BJ (cell line): ENCODE results near the gene AP1M1. TPM values are rescaled to one million over a fixed set of nuclear protein-coding genes. Genes with fewer than 3 reads are reported as not detected.

Experiments
- CTCF ChIA-PET: fragments of 350-600 bp; formaldehyde crosslinking; extraction: SDS; loops from one replicate; lab custom pipeline; 2021; ENCODE audit warnings: antibody characterized with exemption, inconsistent platforms; lab: Yijun Ruan, JAX
- POLR2A ChIA-PET: fragments of 300-600 bp; sonication (Branson Sonifier 250); formaldehyde crosslinking; extraction: SDS; loops from one replicate; lab custom pipeline; 2021; ENCODE audit warnings: antibody characterized with exemption; lab: Charles Lee
- DNase-seq: peaks from one replicate; pipeline ENCODE4 v3.0.0-alpha.2; 2011; ENCODE audit warnings: low read depth
- H3K27me3 ChIP-seq: 2 replicates; pipeline ENCODE4 v1.6.0; 2011; ENCODE audit warnings: low read length; ENCODE audit not compliant: control insufficient read depth, insufficient read depth
- H3K36me3 ChIP-seq: 2 replicates; pipeline ENCODE4 v1.5.1; 2011; ENCODE audit warnings: low read length; ENCODE audit not compliant: control insufficient read depth, insufficient read depth
- H3K4me3 ChIP-seq: 2 replicates; pipeline ENCODE4 v1.5.1; 2011; ENCODE audit warnings: low read depth, mild to moderate bottlenecking, control low read depth, low read length
- polyA plus RNA-seq: library from polyadenylated mRNA; depleted of rRNA; stranded (reverse); fragments of >200 nt; gene quantifications from 2 replicates; pipeline ENCODE4 v1.2.3, GENCODE V29; 2011
- TF ChIP-seq, protein P1 (sequence below): IDR thresholded peaks from 2 replicates; pipeline ENCODE4 v1.5.1; 2011; ENCODE audit warnings: low read depth, mild to moderate bottlenecking, control low read depth, inconsistent platforms, low read length, moderate library complexity; ENCODE audit not compliant: insufficient read depth

Gene AP1M1
- polyA plus RNA-seq, 1 experiment = 72.1 TPM

DNA sequence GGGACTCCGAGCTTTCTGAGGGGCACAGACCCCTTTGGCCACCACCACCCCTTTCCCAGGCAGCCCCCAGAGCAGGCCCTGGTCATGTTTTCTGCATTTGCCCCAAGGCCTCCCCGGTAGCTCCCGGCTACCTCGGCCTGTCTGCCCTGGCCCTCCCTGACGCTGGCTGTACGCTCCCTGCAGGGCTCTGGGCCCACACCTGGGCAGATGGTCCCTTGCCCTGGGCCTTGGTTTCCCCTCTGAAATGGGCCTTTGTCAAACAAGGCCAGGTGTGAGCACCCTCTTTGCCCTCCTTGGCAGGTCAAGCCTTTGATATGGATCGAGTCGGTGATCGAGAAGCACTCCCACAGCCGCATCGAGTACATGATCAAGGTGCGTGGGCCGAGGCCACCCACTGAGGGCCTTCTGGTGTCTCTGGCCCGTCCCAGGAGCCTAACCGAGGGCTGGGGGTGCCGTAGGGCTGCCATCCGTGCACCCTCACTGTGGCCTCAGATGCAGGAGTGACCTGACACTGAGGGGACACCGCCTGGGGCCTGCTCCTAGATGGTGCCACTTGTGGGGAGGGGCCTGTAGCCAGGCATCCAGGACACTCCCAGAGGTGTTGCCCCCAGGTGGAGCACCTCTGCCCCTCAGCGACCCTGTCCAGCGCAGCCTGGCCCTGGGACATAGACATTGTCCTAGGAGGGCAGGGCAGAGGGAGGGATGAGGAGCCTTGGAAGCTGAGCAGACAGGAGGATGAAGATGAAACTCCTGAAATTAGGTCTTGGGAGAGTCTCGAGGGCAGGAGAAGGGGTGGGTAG lies 30.3 kb downstream of the AP1M1 start:
- no peak overlapping the region for H3K4me3 ChIP-seq
- no peak for DNase-seq
- TF ChIP-seq, protein P1, sequence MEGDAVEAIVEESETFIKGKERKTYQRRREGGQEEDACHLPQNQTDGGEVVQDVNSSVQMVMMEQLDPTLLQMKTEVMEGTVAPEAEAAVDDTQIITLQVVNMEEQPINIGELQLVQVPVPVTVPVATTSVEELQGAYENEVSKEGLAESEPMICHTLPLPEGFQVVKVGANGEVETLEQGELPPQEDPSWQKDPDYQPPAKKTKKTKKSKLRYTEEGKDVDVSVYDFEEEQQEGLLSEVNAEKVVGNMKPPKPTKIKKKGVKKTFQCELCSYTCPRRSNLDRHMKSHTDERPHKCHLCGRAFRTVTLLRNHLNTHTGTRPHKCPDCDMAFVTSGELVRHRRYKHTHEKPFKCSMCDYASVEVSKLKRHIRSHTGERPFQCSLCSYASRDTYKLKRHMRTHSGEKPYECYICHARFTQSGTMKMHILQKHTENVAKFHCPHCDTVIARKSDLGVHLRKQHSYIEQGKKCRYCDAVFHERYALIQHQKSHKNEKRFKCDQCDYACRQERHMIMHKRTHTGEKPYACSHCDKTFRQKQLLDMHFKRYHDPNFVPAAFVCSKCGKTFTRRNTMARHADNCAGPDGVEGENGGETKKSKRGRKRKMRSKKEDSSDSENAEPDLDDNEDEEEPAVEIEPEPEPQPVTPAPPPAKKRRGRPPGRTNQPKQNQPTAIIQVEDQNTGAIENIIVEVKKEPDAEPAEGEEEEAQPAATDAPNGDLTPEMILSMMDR = no peak
- no peaks in the 10 kb centered on the region for H3K27me3 ChIP-seq
- ChIA-PET CTCF (interaction anchor here (2.3 kb wide), 1 partner anchor 19 kb away, joined by 5 read pairs; no protein-coding TSS in a partner anchor), POLR2A (no interaction called here)
- peaks cover 51% of the 10 kb centered on the region for H3K36me3 ChIP-seq

DNA sequence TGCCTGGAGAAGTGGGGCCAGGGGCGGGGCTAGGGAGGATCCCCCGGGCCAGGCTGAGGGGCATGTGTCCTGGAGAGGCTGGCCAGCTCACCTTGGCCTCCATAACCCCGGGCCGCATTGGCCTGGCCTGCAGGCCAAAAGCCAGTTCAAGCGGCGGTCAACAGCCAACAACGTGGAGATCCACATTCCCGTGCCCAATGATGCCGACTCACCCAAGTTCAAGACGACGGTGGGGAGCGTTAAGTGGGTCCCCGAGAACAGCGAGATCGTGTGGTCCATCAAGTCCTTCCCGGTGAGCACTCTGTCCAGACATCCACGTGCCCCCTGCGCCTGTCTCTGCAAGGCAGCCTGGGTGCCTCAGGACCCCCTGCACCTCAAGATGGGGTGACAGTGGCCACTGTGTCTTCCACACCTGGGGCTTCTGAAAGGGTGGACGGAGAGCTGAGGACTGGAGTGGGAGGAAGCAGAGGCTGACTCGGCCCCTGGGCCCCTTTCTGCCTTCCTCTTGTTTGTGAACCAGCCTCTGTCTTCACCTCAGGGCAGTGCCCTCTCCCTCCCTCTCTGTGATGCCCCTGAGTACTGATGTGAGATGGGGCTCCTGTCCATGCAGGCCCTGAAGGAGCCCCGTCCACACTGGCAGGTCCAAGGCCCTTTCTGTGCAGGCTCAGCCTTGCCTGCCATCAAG lies 31.1 kb downstream of the AP1M1 start:
- TF ChIP-seq, protein P1 = no peak
- Histone ChIP-seq H3K27me3 (no peaks in the 10 kb centered on the region), H3K4me3 (no peak overlapping the region), H3K36me3 (peaks cover 55% of the 10 kb centered on the region)
- ChIA-PET POLR2A (no interaction called here), CTCF (interaction anchor here (1.4 kb wide), 1 partner anchor 154 kb away, joined by 6 read pairs; no protein-coding TSS in a partner anchor)
- DNase-seq = no peak

DNA sequence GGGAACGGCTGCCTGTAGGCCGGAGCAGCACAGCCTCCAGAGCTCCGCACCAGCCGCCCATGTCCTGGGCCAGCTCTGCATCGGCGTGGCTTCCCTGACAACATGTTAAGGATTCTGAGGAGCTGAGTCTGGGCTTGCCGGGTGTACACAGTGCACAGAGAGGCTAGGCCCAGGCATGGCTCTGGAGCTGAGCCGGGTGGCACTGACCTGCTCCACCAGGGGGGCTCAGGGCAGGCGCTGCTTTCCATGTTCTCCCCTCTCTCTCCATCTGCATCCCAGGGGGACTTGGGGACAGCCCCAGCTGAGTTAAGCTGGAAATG lies 31.6 kb downstream of the AP1M1 start:
- Histone ChIP-seq H3K4me3 (no peak overlapping the region), H3K27me3 (no peaks in the 10 kb centered on the region), H3K36me3 (peaks cover 57% of the 10 kb centered on the region)
- TF ChIP-seq, protein P1 = no peak
- DNase-seq = no peak
- CTCF ChIA-PET = interaction anchor here (1.4 kb wide), 1 partner anchor 154 kb away, joined by 6 read pairs; no protein-coding TSS in a partner anchor
- POLR2A ChIA-PET = no interaction called here

DNA sequence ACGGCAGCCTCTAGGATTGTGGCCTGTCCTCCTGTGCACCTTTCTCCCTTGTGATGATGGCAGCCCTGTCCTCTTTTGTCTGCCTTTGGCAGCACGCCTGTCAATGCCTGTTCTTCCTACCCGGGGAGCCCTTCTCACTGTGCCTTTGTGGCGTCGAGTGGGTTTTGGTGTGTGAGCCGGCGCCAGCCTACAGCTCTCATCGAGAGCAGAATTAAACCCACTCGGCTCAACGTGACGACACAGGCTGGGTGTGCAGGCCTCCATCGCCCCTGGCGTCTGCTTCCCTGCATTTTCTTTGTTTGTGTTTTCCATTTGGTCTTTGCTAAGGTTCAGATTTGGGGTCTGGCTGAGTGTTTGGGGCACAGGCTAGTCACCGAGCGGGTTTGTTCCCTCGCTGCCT lies 34.4 kb downstream of the AP1M1 start:
- TF ChIP-seq, protein P1 = no peak
- no peak for DNase-seq
- peaks cover 49% of the 10 kb centered on the region for H3K36me3 ChIP-seq
- no peak overlapping the region for H3K4me3 ChIP-seq
- ChIA-PET CTCF (no interaction called here), POLR2A (no interaction called here)
- H3K27me3 ChIP-seq = no peaks in the 10 kb centered on the region

DNA sequence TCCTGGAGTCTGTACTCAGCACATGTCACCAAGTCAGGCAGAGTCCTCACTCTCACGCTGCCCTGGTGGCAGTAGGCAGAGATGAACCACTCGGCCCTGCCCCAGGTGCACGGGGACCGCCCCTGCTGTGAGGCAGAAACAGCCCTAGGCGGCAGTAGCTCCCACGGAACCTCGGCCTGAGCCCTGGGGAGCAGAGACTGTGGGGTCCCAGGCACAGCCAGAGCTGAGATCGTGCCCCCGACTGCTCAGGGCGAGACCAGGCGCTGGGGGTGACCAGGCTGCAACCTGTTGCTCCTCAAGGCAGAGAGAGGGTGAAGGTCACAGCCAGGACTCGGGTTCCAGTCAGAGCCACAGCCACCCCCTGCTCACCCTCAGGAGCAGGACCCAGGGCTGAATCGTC lies 34.9 kb downstream of the AP1M1 start:
- CTCF ChIA-PET = no interaction called here
- peaks cover 48% of the 10 kb centered on the region for H3K36me3 ChIP-seq

More for the DNA sequence above, 34.9 kb downstream of the AP1M1 start:
- no peak overlapping the region for H3K4me3 ChIP-seq
- POLR2A ChIA-PET = no interaction called here
- no peaks in the 10 kb centered on the region for H3K27me3 ChIP-seq
- TF ChIP-seq, protein P1 = no peak
- no peak for DNase-seq
